ENCODE measurements around the gene CENPP.

- no peak for TF ChIP-seq CTCF (IDR thresholded peaks at IDR 0.05)
- TF ChIP-seq POLR2A (IDR thresholded peaks at IDR 0.05) = no peak
These were observed 33.2 kb upstream of the CENPP start for GRCh38 chr9:92292338-92293074.

Measured in body of pancreas (tissue), 4 donors.